AG08395 (cell line): Measurements from ENCODE around the gene TREML1.
A peak's percentile ranks its signal among the peaks of the same experiment; 100 is the strongest.
"Not testable (repeated sequence)": the region's sequence is repeated elsewhere in the genome, so short reads cannot be mapped to it uniquely, and the experiment has no call there.

Experiments used
- DNase-seq: peaks from one replicate; pipeline ENCODE4 v3.0.0; 2012; ENCODE audit warnings: mixed read lengths, low spot score

Gene TREML1

GRCh38 chr6:41153992-41154625 is at the start of gene TREML1:
TSS of gene TREML1 (minus strand) at chr6:41154347. CDS start at chr6:41154288, 59 bp downstream.
- no peak for DNase-seq

- DNase-seq, result no peak
Observed at GRCh38 chr6:41201764-41202173, 47.6 kb upstream of the TREML1 start.

DNA sequence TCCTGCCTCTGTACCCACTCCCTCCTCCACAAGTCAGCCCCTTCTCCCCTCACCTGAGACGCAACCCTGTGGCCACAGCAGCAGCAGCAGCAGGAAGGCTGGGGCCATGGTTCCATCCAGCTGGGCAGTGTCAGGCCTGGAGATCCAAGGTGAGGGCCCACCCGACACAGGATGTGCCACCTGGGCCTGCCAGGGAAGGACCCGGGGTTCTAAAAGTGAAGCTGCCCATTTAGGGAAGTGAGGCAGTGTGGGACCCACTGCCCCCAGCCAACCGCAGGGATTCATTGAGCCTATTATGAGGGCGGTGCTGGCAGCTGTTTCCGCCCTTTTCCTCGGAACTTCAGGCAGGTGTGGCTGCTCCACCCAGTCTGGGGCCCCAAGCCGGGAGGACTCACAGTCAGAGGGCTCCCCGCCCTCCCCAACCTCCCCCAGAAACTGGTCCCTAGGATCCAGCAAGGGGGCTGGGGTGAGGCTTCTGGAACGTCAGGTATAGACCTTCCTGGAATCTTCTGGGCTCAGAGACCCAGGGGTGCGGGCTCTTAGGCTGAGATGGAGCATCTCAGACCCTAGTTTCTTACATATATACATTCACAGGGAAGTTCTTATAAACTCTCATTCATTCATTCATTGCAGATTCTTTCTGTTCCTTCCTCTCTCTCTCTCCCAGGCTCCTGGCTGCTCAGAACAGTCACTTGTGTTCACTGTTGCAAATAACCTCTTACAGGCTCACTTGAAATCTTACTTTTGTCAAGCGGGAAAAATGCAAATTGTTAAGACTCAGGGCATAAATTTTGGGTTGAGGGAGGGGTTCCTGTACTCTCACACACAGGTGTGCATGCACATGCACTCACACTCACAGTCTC is 47.0 kb upstream of the TREML1 start, which contains the start of gene TREML2:
TREML2 (minus strand) TSS at position 249 of the 863 bp plus-strand sequence; CDS start at position 108, 141 bp downstream.
- DNase-seq, result no peak

- DNase-seq, result no peak
Observed at GRCh38 chr6:41200296-41200900, 46.3 kb upstream of the TREML1 start.

GRCh38 chr6:41199552-41200246 is 45.6 kb upstream of the TREML1 start:
- DNase-seq, result no peak

DNA sequence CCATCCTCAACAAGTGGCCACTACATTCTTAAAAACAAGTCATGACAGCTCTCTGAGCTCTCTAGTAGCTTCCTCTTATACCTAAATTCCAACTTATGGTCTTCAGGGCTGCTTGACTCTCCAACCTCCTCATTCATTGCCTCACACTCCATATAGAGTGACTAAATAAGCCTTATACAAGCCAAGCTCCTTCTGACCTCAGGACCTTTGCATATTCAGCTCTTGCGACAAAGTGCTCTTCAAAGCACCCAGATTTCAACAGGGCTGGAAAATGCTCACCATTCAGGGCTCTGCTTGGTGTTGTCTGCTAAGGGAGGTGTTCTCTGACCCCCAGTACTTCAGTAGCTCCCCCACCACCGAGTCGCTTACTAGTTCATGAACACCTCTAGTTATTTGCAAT is 43.1 kb upstream of the TREML1 start:
- no peak for DNase-seq

DNA sequence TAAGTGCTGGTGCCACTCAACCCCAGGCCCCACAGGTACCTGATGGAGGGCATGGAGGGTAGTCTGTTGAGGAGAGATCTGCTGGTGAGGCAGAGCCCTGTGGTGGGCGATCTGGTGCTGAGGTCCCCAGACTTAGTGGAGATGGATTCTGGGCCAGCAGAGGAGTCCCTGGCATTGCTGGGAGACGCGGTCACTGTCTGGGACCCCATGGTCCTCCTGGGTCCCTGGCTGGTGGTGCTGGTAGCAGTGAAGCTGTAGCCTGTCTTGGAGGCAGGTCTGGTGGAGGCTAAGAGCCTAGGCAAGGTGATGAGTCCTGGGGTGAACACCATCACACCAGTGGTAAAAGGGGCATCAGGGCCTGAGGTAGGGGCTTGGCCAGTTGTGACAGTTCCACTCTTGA is 40.2 kb upstream of the TREML1 start:
- DNase-seq, result no peak

DNA sequence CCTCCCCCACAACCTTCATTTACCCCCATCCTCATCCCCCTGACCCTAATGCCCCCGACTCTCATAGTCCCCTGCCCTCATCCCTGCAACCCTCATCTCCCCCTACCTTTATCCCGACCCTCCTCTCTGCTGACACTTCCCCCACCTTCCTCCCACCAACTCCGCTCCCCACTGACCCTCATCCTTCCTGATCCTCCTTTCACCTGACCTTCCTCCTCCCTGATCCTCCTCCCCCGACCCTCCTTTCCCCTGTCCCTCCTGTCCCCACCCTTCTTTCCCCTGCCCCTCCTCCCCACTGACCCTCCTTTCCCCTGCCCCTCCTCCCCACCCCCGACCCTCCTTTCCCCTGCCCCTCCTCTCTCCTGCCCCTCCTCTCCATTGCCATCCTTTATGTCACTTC is 39.7 kb upstream of the TREML1 start:
- DNase-seq, result no peak

DNA sequence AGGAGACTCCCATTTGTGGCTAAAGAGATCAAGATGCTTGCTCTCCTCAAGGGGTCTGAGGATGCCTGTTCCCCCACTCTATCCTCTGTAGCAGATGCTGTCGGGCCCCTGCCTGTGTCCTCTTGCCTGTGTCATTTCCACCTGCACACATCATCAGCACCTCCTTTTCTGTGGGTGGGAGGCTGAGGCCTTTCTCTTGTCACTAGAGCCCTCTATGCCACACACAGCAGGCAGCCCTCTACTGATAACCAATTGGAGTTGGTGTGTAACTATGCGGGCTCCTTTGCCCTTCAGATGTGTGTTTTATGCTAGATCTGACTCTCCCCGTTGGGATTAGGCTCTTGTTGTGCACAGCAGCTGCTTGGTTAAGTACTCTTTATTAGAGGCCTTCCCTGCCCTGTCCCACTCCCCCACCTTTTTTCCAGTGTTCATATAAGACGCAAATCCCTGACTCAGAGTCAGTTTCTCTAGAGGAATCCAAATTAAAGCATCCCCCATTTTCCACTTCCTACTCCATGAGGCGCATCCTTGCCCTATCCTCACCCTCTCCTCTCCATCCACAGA is 39.1 kb upstream of the TREML1 start:
- no peak for DNase-seq

DNA sequence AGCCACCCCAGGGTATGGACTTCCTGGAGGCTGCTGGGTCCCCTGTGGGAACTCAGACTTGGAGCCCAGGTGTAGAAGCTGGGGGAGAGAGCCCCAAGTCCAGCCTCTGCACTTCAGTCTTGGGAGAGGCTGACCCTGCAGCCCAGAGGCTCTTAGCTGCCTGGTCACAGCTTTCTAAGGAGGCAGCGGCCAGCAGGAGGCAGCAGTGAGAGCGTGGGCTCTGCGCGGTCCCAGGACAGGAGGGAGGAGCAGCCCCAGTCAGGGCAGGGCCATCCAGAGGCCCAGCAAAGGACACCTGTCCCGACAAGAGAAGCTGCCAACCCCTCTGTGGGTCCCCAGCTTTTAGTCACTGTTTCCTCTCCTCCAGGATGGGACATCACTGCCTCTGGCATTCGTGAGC is 37.4 kb upstream of the TREML1 start:
- DNase-seq, result peak; percentile 23

GRCh38 chr6:41190791-41191190 is 36.6 kb upstream of the TREML1 start:
- no peak for DNase-seq

GRCh38 chr6:41189967-41190366 is 35.8 kb upstream of the TREML1 start:
- DNase-seq, result no peak

- not testable (repeated sequence) for DNase-seq
Observed at GRCh38 chr6:41189046-41189445, 34.9 kb upstream of the TREML1 start.

- DNase-seq, result no peak
Observed at GRCh38 chr6:41187924-41188886, 34.1 kb upstream of the TREML1 start.

GRCh38 chr6:41186031-41186562 is 31.9 kb upstream of the TREML1 start:
- no peak for DNase-seq

DNA sequence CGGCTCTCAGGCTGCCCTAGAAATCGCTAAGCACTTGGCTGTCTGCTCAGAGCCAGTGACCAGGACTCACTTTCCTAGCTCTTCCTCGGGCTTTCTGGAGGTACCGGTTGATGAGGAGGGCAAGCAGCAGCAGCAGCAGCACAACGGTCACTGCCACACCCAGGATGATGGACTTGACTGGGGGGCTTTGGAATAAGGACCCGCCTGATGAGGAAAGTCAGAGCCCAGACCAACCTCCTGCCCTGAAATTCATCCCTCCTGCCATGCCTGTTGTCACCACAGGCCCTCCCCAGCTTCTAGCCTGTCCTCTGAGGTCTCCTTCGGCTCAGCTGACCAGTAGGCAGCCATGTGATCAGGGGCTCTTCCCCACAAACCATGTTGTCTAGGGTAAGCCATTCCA is 30.6 kb upstream of the TREML1 start:
- DNase-seq, result no peak

GRCh38 chr6:41182069-41183034 is 28.2 kb upstream of the TREML1 start:
- peak; percentile 53 for DNase-seq

- no peak for DNase-seq
Observed at GRCh38 chr6:41181566-41181965, 27.4 kb upstream of the TREML1 start.

DNA sequence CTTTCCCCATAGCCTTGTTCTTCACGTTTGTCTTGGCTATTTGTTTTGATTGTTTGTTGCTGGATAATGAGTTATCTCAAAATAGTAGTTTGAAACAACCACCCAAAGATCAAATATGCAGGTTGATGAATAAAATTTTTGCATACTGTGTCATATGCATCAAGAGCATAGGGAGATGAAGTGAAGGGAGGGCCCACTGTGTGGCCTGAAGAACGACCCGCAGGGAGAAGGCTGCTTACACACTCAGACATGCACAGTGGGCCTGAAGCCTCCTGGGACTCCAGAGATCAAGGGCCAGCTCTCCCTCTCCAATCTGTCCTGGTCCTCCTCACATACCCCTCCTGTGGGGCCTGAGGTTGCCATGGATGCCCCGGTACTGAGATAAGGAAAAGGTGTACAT is 25.0 kb upstream of the TREML1 start:
- no peak for DNase-seq
